Measurements from ENCODE around the gene MAP3K1.

- TF ChIP-seq CTCF (conservative IDR thresholded peaks at IDR 0.05; ENCODE audit: low read length) (no peak), EZH2phosphoT487 (IDR thresholded peaks at IDR 0.05; ENCODE audit: borderline replicate concordance) (no peak)
These were observed 13.1 kb upstream of the MAP3K1 start for GRCh38 chr5:56802205-56802604.

Measured in Loucy (cell line).